GM23338 (cell line): ENCODE measurements around the gene MELK. TPM values are rescaled to one million over a fixed set of nuclear protein-coding genes. Genes with fewer than 3 reads are reported as not detected.

Experiments
- ATAC-seq: fragments of 200-7000 bp; cut with Tn5 transposase; 3 replicates; pipeline ENCODE4 v1.9.1; 2020
- DNase-seq: peaks from one replicate; pipeline ENCODE4 v3.0.0-alpha.2; 2015; ENCODE audit warnings: low spot score
- H2AFZ ChIP-seq: fragments of 200-600 bp; sonication (generic); 2 replicates; pipeline ENCODE4 v1.8.0; 2016; ENCODE audit warnings: antibody characterized with exemption, mild to moderate bottlenecking, moderate library complexity
- H3F3A ChIP-seq: fragments of 200-600 bp; sonication (generic); replicated peaks from 2 replicates; pipeline ENCODE4 v1.8.0; 2017; ENCODE audit warnings: antibody characterized with exemption, mixed run types, low read depth
- H3K27ac ChIP-seq: fragments of 200-600 bp; sonication (generic); 2 replicates; pipeline ENCODE4 v1.6.1; 2016; ENCODE audit warnings: low read depth
- H3K27me3 ChIP-seq: fragments of 200-600 bp; sonication (generic); 2 replicates; pipeline ENCODE4 v1.8.0; 2016; ENCODE audit warnings: mild to moderate bottlenecking, mixed run types, moderate library complexity; ENCODE audit not compliant: insufficient read depth
- H3K36me3 ChIP-seq: fragments of 200-600 bp; sonication (generic); 2 replicates; pipeline ENCODE4 v1.8.0; 2016; ENCODE audit warnings: mild to moderate bottlenecking; ENCODE audit not compliant: insufficient read depth
- H3K4me1 ChIP-seq: fragments of 200-600 bp; sonication (generic); 2 replicates; pipeline ENCODE4 v1.8.0; 2016; ENCODE audit warnings: mild to moderate bottlenecking, moderate library complexity; ENCODE audit not compliant: insufficient read depth
- H3K4me2 ChIP-seq: fragments of 200-600 bp; sonication (generic); 2 replicates; pipeline ENCODE4 v1.7.1; 2017; ENCODE audit warnings: mixed run types
- H3K4me3 ChIP-seq: fragments of 200-600 bp; sonication (generic); 2 replicates; pipeline ENCODE4 v1.6.1; 2016; ENCODE audit warnings: mixed run types
- H3K79me2 ChIP-seq: fragments of 200-600 bp; sonication (generic); replicated peaks from 2 replicates; pipeline ENCODE4 v1.8.0; 2017; ENCODE audit warnings: mild to moderate bottlenecking; ENCODE audit not compliant: insufficient read depth
- H3K9me2 ChIP-seq: fragments of 200-600 bp; sonication (generic); 2 replicates; pipeline ENCODE4 v1.8.0; 2017; ENCODE audit not compliant: insufficient read depth
- H4K20me1 ChIP-seq: fragments of 200-600 bp; sonication (generic); replicated peaks from 2 replicates; pipeline ENCODE4 v1.8.0; 2017; ENCODE audit warnings: mild to moderate bottlenecking; ENCODE audit not compliant: insufficient read depth
- H3K27ac Mint-ChIP-seq: 2 replicates; pipeline ENCODE4 v1.8.0; 2020; ENCODE audit warnings: inconsistent platforms, mild to moderate bottlenecking, moderate library complexity, mixed read lengths
- H3K27me3 Mint-ChIP-seq: 3 replicates; pipeline ENCODE4 v1.8.0; 2022; ENCODE audit warnings: low read depth, mild to moderate bottlenecking, moderate library complexity, mixed read lengths, inconsistent platforms; ENCODE audit not compliant: insufficient read depth, poor library complexity
- H3K36me3 Mint-ChIP-seq: 3 replicates; pipeline ENCODE4 v1.8.0; 2021; ENCODE audit warnings: low read depth, mild to moderate bottlenecking, inconsistent platforms, moderate library complexity, mixed read lengths
- H3K4me1 Mint-ChIP-seq: 3 replicates; pipeline ENCODE4 v1.8.0; 2020; ENCODE audit warnings: mild to moderate bottlenecking, inconsistent platforms, mixed read lengths
- H3K4me3 Mint-ChIP-seq: 3 replicates; pipeline ENCODE4 v1.8.0; 2021; ENCODE audit warnings: moderate library complexity, mild to moderate bottlenecking, inconsistent platforms, mixed read lengths
- H3K9me3 Mint-ChIP-seq: 3 replicates; pipeline ENCODE4 v1.8.0; 2020; ENCODE audit warnings: moderate library complexity, mild to moderate bottlenecking, inconsistent platforms, mixed read lengths
- CREB1 ChIP-seq: fragments of 250-450 bp; sonication (Bioruptor Pico); IDR thresholded peaks from 2 replicates; pipeline ENCODE4 v1.5.0; 2020; ENCODE audit warnings: low read depth, mild to moderate bottlenecking, moderate library complexity
- EZH2phosphoT487 ChIP-seq: fragments of 200-600 bp; sonication (generic); IDR thresholded peaks from one replicate; pipeline ENCODE4 v1.8.1; 2018; ENCODE audit warnings: antibody characterized with exemption; ENCODE audit not compliant: unreplicated experiment
- JUNB ChIP-seq: IDR thresholded peaks from one replicate; pipeline ENCODE4 v1.6.1; 2016; ENCODE audit warnings: antibody characterized with exemption; ENCODE audit not compliant: unreplicated experiment
- POLR2AphosphoS5 ChIP-seq: IDR thresholded peaks from 2 replicates; pipeline ENCODE4 v1.6.1; 2016; ENCODE audit warnings: antibody characterized with exemption, low read depth
- STAT1 ChIP-seq: IDR thresholded peaks from one replicate; pipeline ENCODE4 v1.6.1; 2016; ENCODE audit warnings: antibody characterized with exemption; ENCODE audit not compliant: unreplicated experiment
- ZNF114 ChIP-seq: fragments of 250-450 bp; sonication (Bioruptor Pico); IDR thresholded peaks from 2 replicates; pipeline ENCODE4 v1.5.0; 2020; ENCODE audit warnings: mild to moderate bottlenecking, moderate library complexity
- ZNF331 ChIP-seq: fragments of 250-450 bp; sonication (Bioruptor Pico); IDR thresholded peaks from 2 replicates; pipeline ENCODE4 v1.5.0; 2020; ENCODE audit warnings: low read depth, mild to moderate bottlenecking, moderate library complexity
- polyA plus RNA-seq: library from polyadenylated mRNA; unstranded; fragments of >200 nt; fragmentation: Nextera tagmentation; extraction: Ambion mirVana; gene quantifications from 2 replicates; pipeline ENCODE4 v1.2.1, GENCODE V29; 2016
- total RNA-seq: library from RNA; depleted of rRNA; stranded (reverse); fragments of >200 nt; shearing (Covaris generic); gene quantifications from 2 replicates; pipeline ENCODE4 v1.2.3, GENCODE V29; 2014
- TF ChIP-seq, protein P1 (sequence below): IDR thresholded peaks from 2 replicates; pipeline ENCODE4 v1.6.1; 2016; ENCODE audit warnings: antibody characterized with exemption
- TF ChIP-seq, protein P2 (sequence below): IDR thresholded peaks from one replicate; pipeline ENCODE4 v1.6.1; 2018; ENCODE audit warnings: antibody characterized with exemption; ENCODE audit not compliant: unreplicated experiment

Gene MELK
- total and polyA plus RNA-seq, 2 experiments from 2014 or later, result 37.2 to 55.7 TPM

DNA sequence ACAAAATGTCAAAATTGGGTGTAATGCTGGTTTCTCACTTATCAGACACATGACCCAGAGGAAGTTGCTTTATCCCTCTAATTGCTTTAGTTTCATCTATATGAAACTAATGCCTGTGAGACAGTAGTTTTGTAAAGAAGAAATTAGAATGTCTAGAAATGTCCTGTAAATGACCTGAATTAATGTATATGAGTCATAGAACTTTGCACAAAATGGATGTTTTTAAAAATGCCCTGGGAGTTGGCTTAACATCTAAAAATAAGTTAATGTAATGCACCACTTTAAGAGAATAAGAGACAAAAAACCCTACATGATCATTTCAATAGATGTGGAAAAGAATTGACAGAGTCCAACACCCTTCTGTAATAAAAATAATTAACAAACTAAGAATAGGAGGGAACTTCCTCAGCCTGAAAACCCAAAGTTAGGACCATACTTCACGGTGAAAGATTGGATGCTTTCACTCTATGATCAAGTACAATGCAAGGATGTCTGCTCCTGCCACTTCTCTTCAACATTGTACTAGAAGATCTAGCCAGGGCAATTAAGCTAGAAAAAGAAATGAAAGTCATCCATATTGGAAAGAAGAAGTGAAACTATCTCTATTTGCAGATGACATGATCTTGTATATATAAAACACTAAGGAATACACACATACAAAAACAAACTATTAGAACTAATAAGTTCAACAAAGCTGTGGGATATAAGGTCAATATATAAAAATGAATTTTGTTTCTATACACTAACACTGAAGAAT lies 117.9 kb downstream of the MELK start:
- 0 out of 2 replicates have a peak, but pooled peaks cover 4% of the 10 kb centered on the region for H3K9me2 ChIP-seq
- H3F3A ChIP-seq, result no peaks in the 10 kb centered on the region
- no peak for ATAC-seq
- no peak overlapping the region for H3K4me2 ChIP-seq
- H3K27me3 Mint-ChIP-seq, result no peaks in the 10 kb centered on the region
- H3K9me3 Mint-ChIP-seq, result no peaks in the 10 kb centered on the region
- no peaks in the 10 kb centered on the region for H3K36me3 Mint-ChIP-seq
- TF ChIP-seq, protein P1, sequence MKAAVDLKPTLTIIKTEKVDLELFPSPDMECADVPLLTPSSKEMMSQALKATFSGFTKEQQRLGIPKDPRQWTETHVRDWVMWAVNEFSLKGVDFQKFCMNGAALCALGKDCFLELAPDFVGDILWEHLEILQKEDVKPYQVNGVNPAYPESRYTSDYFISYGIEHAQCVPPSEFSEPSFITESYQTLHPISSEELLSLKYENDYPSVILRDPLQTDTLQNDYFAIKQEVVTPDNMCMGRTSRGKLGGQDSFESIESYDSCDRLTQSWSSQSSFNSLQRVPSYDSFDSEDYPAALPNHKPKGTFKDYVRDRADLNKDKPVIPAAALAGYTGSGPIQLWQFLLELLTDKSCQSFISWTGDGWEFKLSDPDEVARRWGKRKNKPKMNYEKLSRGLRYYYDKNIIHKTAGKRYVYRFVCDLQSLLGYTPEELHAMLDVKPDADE, result no peak
- no peak overlapping the region for H2AFZ ChIP-seq
- no peaks in the 10 kb centered on the region for H3K27me3 ChIP-seq
- H3K27ac ChIP-seq, result no peak overlapping the region
- no peaks in the 10 kb centered on the region for H3K79me2 ChIP-seq
- H3K36me3 ChIP-seq, result no peaks in the 10 kb centered on the region
- no peaks in the 10 kb centered on the region for H3K4me1 ChIP-seq
- H4K20me1 ChIP-seq, result no peaks in the 10 kb centered on the region
- H3K4me1 Mint-ChIP-seq, result no peaks in the 10 kb centered on the region
- H3K27ac Mint-ChIP-seq, result no peak overlapping the region
- H3K4me3 ChIP-seq, result no peak overlapping the region
- H3K4me3 Mint-ChIP-seq, result no peak overlapping the region
- no peak for DNase-seq

DNA sequence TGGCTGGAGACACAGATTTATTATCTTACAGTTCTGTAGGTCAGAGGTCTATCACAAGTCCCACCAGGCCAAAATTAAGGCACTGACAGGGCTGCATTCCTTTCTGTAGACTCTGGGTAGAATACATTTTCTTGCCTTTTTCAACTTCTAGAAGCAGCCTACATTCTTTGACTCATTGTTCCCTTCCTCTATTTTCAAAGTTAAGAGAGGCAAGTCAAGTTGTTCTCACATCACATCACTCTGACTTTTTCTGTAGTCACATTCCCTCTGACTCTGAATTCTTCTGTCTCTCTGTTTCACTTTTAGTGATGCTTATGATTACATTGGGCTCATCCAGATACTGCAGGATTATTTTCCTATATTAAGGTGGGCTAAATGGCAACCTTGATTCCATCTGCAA lies 119.0 kb downstream of the MELK start:
- H3K4me1 ChIP-seq, result no peaks in the 10 kb centered on the region
- no peaks in the 10 kb centered on the region for H3K36me3 Mint-ChIP-seq
- H3F3A ChIP-seq, result no peaks in the 10 kb centered on the region
- H3K4me2 ChIP-seq, result no peak overlapping the region
- H3K27me3 Mint-ChIP-seq, result no peaks in the 10 kb centered on the region
- 0 out of 2 replicates have a peak, but pooled peaks cover 4% of the 10 kb centered on the region for H3K9me2 ChIP-seq
- ATAC-seq (no peak), DNase-seq (peak; percentile 4)
- H3K27me3 ChIP-seq, result no peaks in the 10 kb centered on the region
- TF ChIP-seq EZH2phosphoT487, result no peak
- TF ChIP-seq, protein P2, sequence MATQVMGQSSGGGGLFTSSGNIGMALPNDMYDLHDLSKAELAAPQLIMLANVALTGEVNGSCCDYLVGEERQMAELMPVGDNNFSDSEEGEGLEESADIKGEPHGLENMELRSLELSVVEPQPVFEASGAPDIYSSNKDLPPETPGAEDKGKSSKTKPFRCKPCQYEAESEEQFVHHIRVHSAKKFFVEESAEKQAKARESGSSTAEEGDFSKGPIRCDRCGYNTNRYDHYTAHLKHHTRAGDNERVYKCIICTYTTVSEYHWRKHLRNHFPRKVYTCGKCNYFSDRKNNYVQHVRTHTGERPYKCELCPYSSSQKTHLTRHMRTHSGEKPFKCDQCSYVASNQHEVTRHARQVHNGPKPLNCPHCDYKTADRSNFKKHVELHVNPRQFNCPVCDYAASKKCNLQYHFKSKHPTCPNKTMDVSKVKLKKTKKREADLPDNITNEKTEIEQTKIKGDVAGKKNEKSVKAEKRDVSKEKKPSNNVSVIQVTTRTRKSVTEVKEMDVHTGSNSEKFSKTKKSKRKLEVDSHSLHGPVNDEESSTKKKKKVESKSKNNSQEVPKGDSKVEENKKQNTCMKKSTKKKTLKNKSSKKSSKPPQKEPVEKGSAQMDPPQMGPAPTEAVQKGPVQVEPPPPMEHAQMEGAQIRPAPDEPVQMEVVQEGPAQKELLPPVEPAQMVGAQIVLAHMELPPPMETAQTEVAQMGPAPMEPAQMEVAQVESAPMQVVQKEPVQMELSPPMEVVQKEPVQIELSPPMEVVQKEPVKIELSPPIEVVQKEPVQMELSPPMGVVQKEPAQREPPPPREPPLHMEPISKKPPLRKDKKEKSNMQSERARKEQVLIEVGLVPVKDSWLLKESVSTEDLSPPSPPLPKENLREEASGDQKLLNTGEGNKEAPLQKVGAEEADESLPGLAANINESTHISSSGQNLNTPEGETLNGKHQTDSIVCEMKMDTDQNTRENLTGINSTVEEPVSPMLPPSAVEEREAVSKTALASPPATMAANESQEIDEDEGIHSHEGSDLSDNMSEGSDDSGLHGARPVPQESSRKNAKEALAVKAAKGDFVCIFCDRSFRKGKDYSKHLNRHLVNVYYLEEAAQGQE, result no peak
- no peak overlapping the region for H3K4me3 Mint-ChIP-seq
- no peaks in the 10 kb centered on the region for H3K79me2 ChIP-seq
- no peaks in the 10 kb centered on the region for H3K4me1 Mint-ChIP-seq
- H3K27ac Mint-ChIP-seq, result no peak overlapping the region
- H3K36me3 ChIP-seq, result no peaks in the 10 kb centered on the region
- no peak overlapping the region for H3K4me3 ChIP-seq
- no peaks in the 10 kb centered on the region for H4K20me1 ChIP-seq
- H2AFZ ChIP-seq, result no peak overlapping the region
- H3K9me3 Mint-ChIP-seq, result peaks cover 2% of the 10 kb centered on the region; the same call in 1 of the 3 replicates
- H3K27ac ChIP-seq, result no peak overlapping the region

DNA sequence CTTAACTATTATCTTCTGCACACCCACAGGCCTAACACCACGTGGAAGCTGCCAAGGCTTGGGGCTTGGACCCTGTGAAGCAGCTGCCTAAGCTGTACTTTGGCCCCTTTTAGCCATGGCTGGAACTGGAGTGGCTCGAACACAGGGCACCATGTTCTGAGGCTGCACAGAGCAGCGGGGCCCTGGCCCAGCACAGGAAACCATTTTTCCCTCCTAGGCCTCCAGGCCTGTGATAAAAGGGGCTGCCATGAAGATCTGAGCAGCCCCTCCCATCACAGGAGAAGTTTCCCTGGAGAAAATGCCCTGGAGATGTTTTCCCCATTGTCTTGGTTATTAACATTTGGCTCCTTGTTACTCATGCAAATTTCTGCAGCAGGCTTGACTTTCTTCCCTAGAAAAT lies 126.3 kb downstream of the MELK start:
- ATAC-seq, result no peak
- H3K4me3 Mint-ChIP-seq, result no peak overlapping the region
- H3K4me3 ChIP-seq, result no peak overlapping the region
- TF ChIP-seq ZNF114 (CRISPR knock-in tag), result no peak
- TF ChIP-seq, protein P1, result no peak
- TF ChIP-seq EZH2phosphoT487, result no peak
- no peak for TF ChIP-seq ZNF331 (CRISPR knock-in tag)
- TF ChIP-seq JUNB, result no peak
- TF ChIP-seq CREB1 (CRISPR knock-in tag), result no peak
- no peak for TF ChIP-seq STAT1
- TF ChIP-seq POLR2AphosphoS5, result no peak
- TF ChIP-seq, protein P2, result no peak

More for the DNA sequence above, 126.3 kb downstream of the MELK start:
- Histone ChIP-seq H3K79me2 (no peaks in the 10 kb centered on the region), H3F3A (no peaks in the 10 kb centered on the region), H3K27me3 (no peaks in the 10 kb centered on the region), H3K4me2 (no peak overlapping the region), H3K4me1 (no peaks in the 10 kb centered on the region), H3K27ac (no peak overlapping the region), H3K9me2 (no peaks in the 10 kb centered on the region), H3K36me3 (no peaks in the 10 kb centered on the region), H2AFZ (no peak overlapping the region), H4K20me1 (no peaks in the 10 kb centered on the region)
- H3K27me3 Mint-ChIP-seq, result peaks cover 2% of the 10 kb centered on the region
- H3K9me3 Mint-ChIP-seq, result peaks cover 47% of the 10 kb centered on the region
- no peak overlapping the region for H3K27ac Mint-ChIP-seq
- H3K4me1 Mint-ChIP-seq, result no peaks in the 10 kb centered on the region
- no peak for DNase-seq
- peaks cover 12% of the 10 kb centered on the region for H3K36me3 Mint-ChIP-seq
